H1 (cell line): Measurements from ENCODE around the gene TMEM44. TPM values are rescaled to one million over a fixed set of nuclear protein-coding genes. Genes with fewer than 3 reads are reported as not detected.

Experiments
- CTCF ChIA-PET: fragments of 300-600 bp; sonication (Branson Sonifier 250); formaldehyde crosslinking; loops from one replicate; lab custom pipeline; 2021; ENCODE audit not compliant: partially characterized antibody; lab: Charles Lee
- POLR2A ChIA-PET: fragments of 300-600 bp; sonication (Branson Sonifier 250); formaldehyde crosslinking; loops from one replicate; lab custom pipeline; 2021; ENCODE audit warnings: inconsistent platforms; ENCODE audit not compliant: partially characterized antibody; lab: Charles Lee
- DNase-seq, 2 experiments: peaks; one replicate each; pipeline versions ENCODE4 v3.0.0 to v3.0.0-alpha.2; 2010 to 2022; ENCODE audit warnings: low spot score in 2 of 2, low read depth in 1 of 2, mixed read lengths in 1 of 2
- FAIRE-seq: peaks from 2 replicates; lab custom pipeline; 2011; peaks lifted over from hg19 to GRCh38; lab: Jason Lieb, UNC
- H2AFZ ChIP-seq: 2 replicates; pipeline ENCODE4 v1.8.1; 2012; ENCODE audit warnings: low read length, inconsistent platforms
- H2AK5ac ChIP-seq: 2 replicates; pipeline ENCODE4 v1.6.1; 2013; ENCODE audit warnings: low read depth, low read length
- H2BK120ac ChIP-seq: replicated peaks from 2 replicates; pipeline ENCODE3; 2013; ENCODE audit warnings: low read depth, low read length, inconsistent platforms
- H2BK12ac ChIP-seq: 2 replicates; pipeline ENCODE4 v1.6.1; 2013; ENCODE audit warnings: low read depth, low read length
- H2BK15ac ChIP-seq: 2 replicates; pipeline ENCODE4 v1.6.1; 2013; ENCODE audit warnings: low read length
- H2BK20ac ChIP-seq: 2 replicates; pipeline ENCODE4 v1.6.1; 2013; ENCODE audit warnings: low read length
- H2BK5ac ChIP-seq: 2 replicates; pipeline ENCODE4 v1.6.1; 2013; ENCODE audit warnings: low read depth, low read length
- H3K14ac ChIP-seq: 2 replicates; pipeline ENCODE4 v1.6.1; 2013; ENCODE audit warnings: inconsistent platforms; ENCODE audit not compliant: insufficient read length
- H3K18ac ChIP-seq: 2 replicates; pipeline ENCODE4 v1.6.1; 2013; ENCODE audit warnings: low read length; ENCODE audit errors: extremely low read depth
- H3K23ac ChIP-seq: 2 replicates; pipeline ENCODE4 v1.6.1; 2013; ENCODE audit warnings: inconsistent platforms; ENCODE audit not compliant: insufficient read length
- H3K23me2 ChIP-seq: 2 replicates; pipeline ENCODE4 v1.6.1; 2013; ENCODE audit warnings: low read depth, low read length
- H3K27ac ChIP-seq: 2 replicates; pipeline ENCODE4 v1.6.1; 2011; ENCODE audit warnings: low read depth, low read length, inconsistent platforms
- H3K27me3 ChIP-seq, 4 experiments: replicated peaks in 1 of 4; 1 replicate in 1 of 4; 2 replicates in 3 of 4; pipeline versions ENCODE4 v1.6.1 to v1.8.1; 2011 to 2013; ENCODE audit warnings: low read length in 3 of 4, mild to moderate bottlenecking in 3 of 4, inconsistent platforms in 2 of 4, mixed read lengths in 2 of 4, moderate library complexity in 1 of 4; ENCODE audit not compliant: control insufficient read depth in 3 of 4, insufficient read depth in 3 of 4; ENCODE audit errors: extremely low read depth in 1 of 4
- H3K36me3 ChIP-seq, 4 experiments: 2 replicates each; pipeline versions ENCODE4 v1.6.1 to v1.8.1; 2011 to 2013; ENCODE audit warnings: mild to moderate bottlenecking in 4 of 4, low read length in 3 of 4, moderate library complexity in 2 of 4, control low read depth in 1 of 4, inconsistent platforms in 1 of 4; ENCODE audit not compliant: insufficient read depth in 4 of 4, control insufficient read depth in 2 of 4
- H3K4ac ChIP-seq: replicated peaks from 2 replicates; pipeline ENCODE3; 2013; ENCODE audit warnings: low read length, low read depth, mixed read lengths, inconsistent platforms; ENCODE audit not compliant: insufficient read length
- H3K4me1 ChIP-seq, 4 experiments: replicated peaks in 1 of 4; 1 replicate in 1 of 4; 2 replicates in 3 of 4; pipeline versions ENCODE4 v1.6.1 to v1.8.1; 2011 to 2013; ENCODE audit warnings: low read length in 3 of 4, inconsistent platforms in 2 of 4, mixed read lengths in 1 of 4; ENCODE audit not compliant: insufficient read depth in 4 of 4, control insufficient read depth in 3 of 4
- H3K4me2 ChIP-seq, 2 experiments: 2 replicates each; pipeline versions ENCODE4 v1.6.1 to v1.8.1; 2011 to 2013; ENCODE audit warnings: low read depth in 2 of 2, low read length in 2 of 2, control low read depth in 1 of 2, inconsistent platforms in 1 of 2, mild to moderate bottlenecking in 1 of 2; ENCODE audit not compliant: insufficient read depth in 1 of 2
- H3K4me3 ChIP-seq, 4 experiments: fragments of 200-600, 300-600 bp in 1 of 4; sonication (generic), shearing (Covaris generic), sonication (Bioruptor Twin) in 1 of 4; 2 replicates each; pipeline versions ENCODE4 v1.5.1 to v1.8.1; 2011 to 2016; ENCODE audit warnings: low read length in 4 of 4, low read depth in 3 of 4, control low read depth in 2 of 4, inconsistent platforms in 2 of 4, mild to moderate bottlenecking in 2 of 4, mixed read lengths in 1 of 4, moderate library complexity in 1 of 4; ENCODE audit not compliant: insufficient read depth in 2 of 4; ENCODE audit errors: extremely low read depth in 1 of 4
- H3K56ac ChIP-seq: replicated peaks from 2 replicates; pipeline ENCODE3; 2013; ENCODE audit warnings: low read depth, mild to moderate bottlenecking, mixed read lengths, low read length, inconsistent platforms; ENCODE audit not compliant: insufficient read length
- H3K79me1 ChIP-seq: 2 replicates; pipeline ENCODE4 v1.6.1; 2013; ENCODE audit warnings: low read depth, low read length, control low read depth
- H3K79me2 ChIP-seq, 2 experiments: 2 replicates each; pipeline versions ENCODE4 v1.6.1 to v1.8.1; 2012 to 2013; ENCODE audit warnings: low read length in 2 of 2, mild to moderate bottlenecking in 2 of 2, inconsistent platforms in 1 of 2; ENCODE audit not compliant: insufficient read depth in 2 of 2, control insufficient read depth in 1 of 2
- H3K9ac ChIP-seq, 4 experiments: replicated peaks in 1 of 4; 1 replicate in 1 of 4; 2 replicates in 3 of 4; pipeline versions ENCODE4 v1.6.1 to v1.8.1; 2011 to 2013; ENCODE audit warnings: low read depth in 3 of 4, low read length in 3 of 4, control low read depth in 2 of 4, mild to moderate bottlenecking in 2 of 4, moderate library complexity in 2 of 4, inconsistent platforms in 1 of 4; ENCODE audit errors: extremely low read depth in 1 of 4
- H3K9me3 ChIP-seq, 2 experiments: 2 replicates each; pipeline versions ENCODE4 v1.6.1 to v1.8.1; 2012 to 2013; ENCODE audit warnings: mild to moderate bottlenecking in 2 of 2, moderate library complexity in 2 of 2, control low read depth in 1 of 2, inconsistent platforms in 1 of 2, low read depth in 1 of 2, low read length in 1 of 2, mixed read lengths in 1 of 2; ENCODE audit not compliant: insufficient read depth in 2 of 2
- H4K20me1 ChIP-seq, 2 experiments: replicated peaks in 1 of 2; 2 replicates each; pipeline versions ENCODE3 to v1.8.1; 2011 to 2013; ENCODE audit warnings: inconsistent platforms in 2 of 2, low read length in 2 of 2, mild to moderate bottlenecking in 1 of 2; ENCODE audit not compliant: insufficient read depth in 2 of 2, control insufficient read depth in 1 of 2
- H4K5ac ChIP-seq: 2 replicates; pipeline ENCODE4 v1.6.1; 2013; ENCODE audit warnings: low read length, low read depth, mixed read lengths, inconsistent platforms; ENCODE audit not compliant: insufficient read length
- H4K8ac ChIP-seq: 2 replicates; pipeline ENCODE4 v1.8.0; 2013; ENCODE audit warnings: mild to moderate bottlenecking, moderate library complexity, low read length, inconsistent platforms; ENCODE audit not compliant: insufficient read depth; ENCODE audit errors: extremely low read depth
- H4K91ac ChIP-seq: replicated peaks from 2 replicates; pipeline ENCODE3; 2013; ENCODE audit warnings: low read length, mixed read lengths, inconsistent platforms; ENCODE audit not compliant: insufficient read length
- ASH2L ChIP-seq: fragments of 200-600, 300-600 bp; sonication (generic); IDR thresholded peaks from one replicate; pipeline ENCODE4 v1.7.1; 2017; ENCODE audit warnings: low read length
- BCL11A ChIP-seq, 2 experiments: IDR thresholded peaks; one replicate each; pipeline ENCODE4 v1.6.1; 2011; ENCODE audit warnings: low read depth in 2 of 2, low read length in 2 of 2, mild to moderate bottlenecking in 2 of 2
- CBX8 ChIP-seq: fragments of 300-800, 300-1000 bp; sonication (generic); IDR thresholded peaks from 2 replicates; pipeline ENCODE4 v1.7.1; 2016; ENCODE audit warnings: low read depth, low read length, borderline replicate concordance
- CHD2 ChIP-seq: IDR thresholded peaks from 2 replicates; pipeline ENCODE4 v1.6.1; 2012; ENCODE audit warnings: low read length, improper control_type of control experiment
- EZH2 ChIP-seq: fragments of 200-600 bp; sonication (generic); IDR thresholded peaks from 2 replicates; pipeline ENCODE4 v1.7.1; 2012; ENCODE audit warnings: low read depth, mild to moderate bottlenecking, moderate library complexity, low read length, inconsistent platforms; ENCODE audit not compliant: severe bottlenecking
- MAFK ChIP-seq: IDR thresholded peaks from 2 replicates; pipeline ENCODE4 v1.6.1; 2012; ENCODE audit warnings: low read depth, mild to moderate bottlenecking, improper control_type of control experiment, low read length
- NRF1 ChIP-seq: IDR thresholded peaks from 2 replicates; pipeline ENCODE4 v1.6.1; 2011; ENCODE audit warnings: mild to moderate bottlenecking, low read depth, low read length, improper control_type of control experiment
- RBBP5 ChIP-seq: IDR thresholded peaks from 2 replicates; pipeline ENCODE4 v1.7.1; 2012; ENCODE audit warnings: low read depth, mild to moderate bottlenecking, inconsistent platforms, low read length, moderate library complexity, borderline replicate concordance
- SAP30 ChIP-seq: fragments of 300-600 bp; sonication (generic); IDR thresholded peaks from 2 replicates; pipeline ENCODE4 v1.7.1; 2012; ENCODE audit warnings: low read length, moderate library complexity, mild to moderate bottlenecking, inconsistent platforms; ENCODE audit not compliant: insufficient read depth, insufficient replicate concordance
- SUZ12 ChIP-seq: fragments of 200-600 bp; sonication (generic); IDR thresholded peaks from 2 replicates; pipeline ENCODE4 v1.6.1; 2012; ENCODE audit warnings: mild to moderate bottlenecking, inconsistent platforms, low read length, moderate library complexity, mixed read lengths
- TAF1 ChIP-seq: IDR thresholded peaks from 2 replicates; pipeline ENCODE4 v1.6.1; 2011; ENCODE audit warnings: mild to moderate bottlenecking, low read depth, low read length
- TBP ChIP-seq: IDR thresholded peaks from 2 replicates; pipeline ENCODE4 v1.6.1; 2011; ENCODE audit warnings: low read depth, low read length, improper control_type of control experiment
- WGBS, 2 experiments: shearing (Covaris generic) in 1 of 2; methylation state at CpG; one replicate each; pipeline versions ENCODE4 v1.1.6 to v1.1.7; 2013 to 2015; ENCODE audit warnings: low lambda C conversion rate in 2 of 2, mixed read lengths in 2 of 2, inconsistent platforms in 1 of 2, low coverage in 1 of 2, missing lambda C conversion rate in 1 of 2; ENCODE audit not compliant: insufficient replicate concordance in 2 of 2, insufficient coverage in 1 of 2, insufficient read length in 1 of 2; ENCODE audit errors: extremely low coverage in 1 of 2, missing lambda C conversion rate in 1 of 2; 5-methylcytosine and 5-hydroxymethylcytosine counted together
- polyA plus RNA-seq, 7 experiments: library from polyadenylated mRNA; depleted of rRNA in 3 of 7; stranded (reverse) in 5 of 7; unstranded in 2 of 7; fragments of >200 nt in 5 of 7; fragments of 200-250 nt in 2 of 7; gene quantifications; 1 replicate in 5 of 7; 2 replicates in 1 of 7; 4 replicates in 1 of 7; pipeline versions ENCODE4 v1.2.1 to v1.2.3, GENCODE V29; 2011 to 2013; ENCODE audit warnings: missing spikeins in 2 of 7, mixed read lengths in 2 of 7
- total RNA-seq: library from RNA; stranded (reverse); fragmentation: NEBNext Ultra II Directional; extraction: Animal tissue kit (Norgen Biotek cat#: 25700); gene quantifications from 2 replicates; pipeline ENCODE4 v1.2.1, GENCODE V29; 2021
- TF ChIP-seq, protein P1 (sequence below): IDR thresholded peaks from 2 replicates; pipeline ENCODE4 v1.6.1; 2012; ENCODE audit warnings: inconsistent platforms
- TF ChIP-seq, protein P2 (sequence below): IDR thresholded peaks from 2 replicates; pipeline ENCODE4 v1.6.1; 2012; ENCODE audit warnings: inconsistent platforms

Gene TMEM44
- total and polyA plus RNA-seq, 2 of the 8 experiments (the other 6 are each of a cell fraction or from before 2014, with no cell fraction given) = 14.0 to 16.7 TPM

DNA sequence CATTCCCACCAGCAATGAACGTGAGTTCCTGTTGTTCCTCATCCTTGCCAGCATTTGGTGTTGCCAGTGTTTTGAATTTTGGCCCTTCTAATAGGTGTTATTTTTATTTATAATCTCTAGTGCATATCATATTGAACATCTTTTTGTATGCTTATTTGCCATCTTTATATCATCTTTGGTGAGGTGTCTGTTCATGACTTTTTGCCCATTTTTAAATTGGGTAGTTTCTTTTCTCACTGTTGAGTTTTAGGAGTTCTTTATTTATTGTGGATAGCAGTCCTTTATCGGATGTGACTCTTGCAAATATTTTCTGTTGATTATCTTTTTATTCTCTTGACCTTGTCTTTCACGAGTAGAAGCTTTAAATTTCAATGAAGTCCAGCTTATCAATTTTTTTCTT is 86.2 kb downstream of the TMEM44 start:
- no peak for DNase-seq
- no peak overlapping the region for H4K5ac ChIP-seq
- FAIRE-seq = no peak
- H3K27me3 ChIP-seq = no peaks in the 10 kb centered on the region
- H4K8ac ChIP-seq = no peak overlapping the region
- no peak overlapping the region for H3K56ac ChIP-seq
- no peak overlapping the region for H3K9ac ChIP-seq
- H3K79me1 ChIP-seq = no peaks in the 10 kb centered on the region
- CTCF ChIA-PET = no interaction called here
- no peak overlapping the region for H2BK120ac ChIP-seq
- POLR2A ChIA-PET = no interaction called here
- no peaks in the 10 kb centered on the region for H3K79me2 ChIP-seq
- H3K14ac ChIP-seq = no peak overlapping the region
- H3K27ac ChIP-seq = no peak overlapping the region
- no peaks in the 10 kb centered on the region for H4K20me1 ChIP-seq
- H3K23ac ChIP-seq = no peak overlapping the region
- H3K18ac ChIP-seq = no peak overlapping the region
- H3K23me2 ChIP-seq = no peaks in the 10 kb centered on the region
- H3K4me2 ChIP-seq = no peak overlapping the region
- no peak overlapping the region for H3K4me3 ChIP-seq
- H2AK5ac ChIP-seq = no peak overlapping the region
- H2BK20ac ChIP-seq = no peak overlapping the region
- no peak overlapping the region for H2AFZ ChIP-seq
- no peaks in the 10 kb centered on the region for H3K9me3 ChIP-seq
- H2BK15ac ChIP-seq = no peak overlapping the region
- H2BK12ac ChIP-seq = no peak overlapping the region
- H2BK5ac ChIP-seq = no peak overlapping the region
- no peak overlapping the region for H3K4ac ChIP-seq
- H3K4me1 ChIP-seq = no peaks in the 10 kb centered on the region
- H3K36me3 ChIP-seq = no peaks in the 10 kb centered on the region
- H4K91ac ChIP-seq = no peak overlapping the region
- WGBS, 2 experiments = 79% methylated on average over 3 of the region's 3 CpGs; no CpG with 5 or more reads in 1 of the 2 experiments
- TF ChIP-seq EZH2 (no peak), RBBP5 (no peak), MAFK (no peak), TBP (no peak), CHD2 (no peak), CBX8 (no peak), BCL11A (IDR thresholded peaks at IDR 0.05; ENCODE audit: low read depth in 2 of 2, low read length in 2 of 2) (no peak), TAF1 (no peak), SUZ12 (no peak), ASH2L (no peak), SAP30 (no peak), NRF1 (no peak)
- TF ChIP-seq, protein P1, sequence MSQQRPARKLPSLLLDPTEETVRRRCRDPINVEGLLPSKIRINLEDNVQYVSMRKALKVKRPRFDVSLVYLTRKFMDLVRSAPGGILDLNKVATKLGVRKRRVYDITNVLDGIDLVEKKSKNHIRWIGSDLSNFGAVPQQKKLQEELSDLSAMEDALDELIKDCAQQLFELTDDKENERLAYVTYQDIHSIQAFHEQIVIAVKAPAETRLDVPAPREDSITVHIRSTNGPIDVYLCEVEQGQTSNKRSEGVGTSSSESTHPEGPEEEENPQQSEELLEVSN = no peak
- TF ChIP-seq, protein P2, sequence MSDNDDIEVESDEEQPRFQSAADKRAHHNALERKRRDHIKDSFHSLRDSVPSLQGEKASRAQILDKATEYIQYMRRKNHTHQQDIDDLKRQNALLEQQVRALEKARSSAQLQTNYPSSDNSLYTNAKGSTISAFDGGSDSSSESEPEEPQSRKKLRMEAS = no peak
